H1 (cell line): ENCODE measurements around the gene THBS1. TPM values are rescaled to one million over a fixed set of nuclear protein-coding genes. Genes with fewer than 3 reads are reported as not detected.

Experiments
- CTCF ChIA-PET: fragments of 300-600 bp; sonication (Branson Sonifier 250); formaldehyde crosslinking; loops from one replicate; lab custom pipeline; 2021; ENCODE audit not compliant: partially characterized antibody; lab: Charles Lee
- POLR2A ChIA-PET: fragments of 300-600 bp; sonication (Branson Sonifier 250); formaldehyde crosslinking; loops from one replicate; lab custom pipeline; 2021; ENCODE audit warnings: inconsistent platforms; ENCODE audit not compliant: partially characterized antibody; lab: Charles Lee
- DNase-seq, 2 experiments: peaks; one replicate each; pipeline versions ENCODE4 v3.0.0 to v3.0.0-alpha.2; 2010 to 2022; ENCODE audit warnings: low spot score in 2 of 2, low read depth in 1 of 2, mixed read lengths in 1 of 2
- FAIRE-seq: peaks from 2 replicates; lab custom pipeline; 2011; peaks lifted over from hg19 to GRCh38; lab: Jason Lieb, UNC
- H2AFZ ChIP-seq: 2 replicates; pipeline ENCODE4 v1.8.1; 2012; ENCODE audit warnings: low read length, inconsistent platforms
- H2AK5ac ChIP-seq: 2 replicates; pipeline ENCODE4 v1.6.1; 2013; ENCODE audit warnings: low read depth, low read length
- H2BK120ac ChIP-seq: replicated peaks from 2 replicates; pipeline ENCODE3; 2013; ENCODE audit warnings: low read depth, low read length, inconsistent platforms
- H2BK12ac ChIP-seq: 2 replicates; pipeline ENCODE4 v1.6.1; 2013; ENCODE audit warnings: low read depth, low read length
- H2BK15ac ChIP-seq: 2 replicates; pipeline ENCODE4 v1.6.1; 2013; ENCODE audit warnings: low read length
- H2BK20ac ChIP-seq: 2 replicates; pipeline ENCODE4 v1.6.1; 2013; ENCODE audit warnings: low read length
- H2BK5ac ChIP-seq: 2 replicates; pipeline ENCODE4 v1.6.1; 2013; ENCODE audit warnings: low read depth, low read length
- H3K14ac ChIP-seq: 2 replicates; pipeline ENCODE4 v1.6.1; 2013; ENCODE audit warnings: inconsistent platforms; ENCODE audit not compliant: insufficient read length
- H3K18ac ChIP-seq: 2 replicates; pipeline ENCODE4 v1.6.1; 2013; ENCODE audit warnings: low read length; ENCODE audit errors: extremely low read depth
- H3K23ac ChIP-seq: 2 replicates; pipeline ENCODE4 v1.6.1; 2013; ENCODE audit warnings: inconsistent platforms; ENCODE audit not compliant: insufficient read length
- H3K23me2 ChIP-seq: 2 replicates; pipeline ENCODE4 v1.6.1; 2013; ENCODE audit warnings: low read depth, low read length
- H3K27ac ChIP-seq: 2 replicates; pipeline ENCODE4 v1.6.1; 2011; ENCODE audit warnings: low read depth, low read length, inconsistent platforms
- H3K27me3 ChIP-seq, 4 experiments: replicated peaks in 1 of 4; 1 replicate in 1 of 4; 2 replicates in 3 of 4; pipeline versions ENCODE4 v1.6.1 to v1.8.1; 2011 to 2013; ENCODE audit warnings: low read length in 3 of 4, mild to moderate bottlenecking in 3 of 4, inconsistent platforms in 2 of 4, mixed read lengths in 2 of 4, moderate library complexity in 1 of 4; ENCODE audit not compliant: control insufficient read depth in 3 of 4, insufficient read depth in 3 of 4; ENCODE audit errors: extremely low read depth in 1 of 4
- H3K36me3 ChIP-seq, 4 experiments: 2 replicates each; pipeline versions ENCODE4 v1.6.1 to v1.8.1; 2011 to 2013; ENCODE audit warnings: mild to moderate bottlenecking in 4 of 4, low read length in 3 of 4, moderate library complexity in 2 of 4, control low read depth in 1 of 4, inconsistent platforms in 1 of 4; ENCODE audit not compliant: insufficient read depth in 4 of 4, control insufficient read depth in 2 of 4
- H3K4ac ChIP-seq: replicated peaks from 2 replicates; pipeline ENCODE3; 2013; ENCODE audit warnings: low read length, low read depth, mixed read lengths, inconsistent platforms; ENCODE audit not compliant: insufficient read length
- H3K4me1 ChIP-seq, 4 experiments: replicated peaks in 1 of 4; 1 replicate in 1 of 4; 2 replicates in 3 of 4; pipeline versions ENCODE4 v1.6.1 to v1.8.1; 2011 to 2013; ENCODE audit warnings: low read length in 3 of 4, inconsistent platforms in 2 of 4, mixed read lengths in 1 of 4; ENCODE audit not compliant: insufficient read depth in 4 of 4, control insufficient read depth in 3 of 4
- H3K4me2 ChIP-seq, 2 experiments: 2 replicates each; pipeline versions ENCODE4 v1.6.1 to v1.8.1; 2011 to 2013; ENCODE audit warnings: low read depth in 2 of 2, low read length in 2 of 2, control low read depth in 1 of 2, inconsistent platforms in 1 of 2, mild to moderate bottlenecking in 1 of 2; ENCODE audit not compliant: insufficient read depth in 1 of 2
- H3K4me3 ChIP-seq, 4 experiments: fragments of 200-600, 300-600 bp in 1 of 4; sonication (generic), shearing (Covaris generic), sonication (Bioruptor Twin) in 1 of 4; 2 replicates each; pipeline versions ENCODE4 v1.5.1 to v1.8.1; 2011 to 2016; ENCODE audit warnings: low read length in 4 of 4, low read depth in 3 of 4, control low read depth in 2 of 4, inconsistent platforms in 2 of 4, mild to moderate bottlenecking in 2 of 4, mixed read lengths in 1 of 4, moderate library complexity in 1 of 4; ENCODE audit not compliant: insufficient read depth in 2 of 4; ENCODE audit errors: extremely low read depth in 1 of 4
- H3K56ac ChIP-seq: replicated peaks from 2 replicates; pipeline ENCODE3; 2013; ENCODE audit warnings: low read depth, mild to moderate bottlenecking, mixed read lengths, low read length, inconsistent platforms; ENCODE audit not compliant: insufficient read length
- H3K79me1 ChIP-seq: 2 replicates; pipeline ENCODE4 v1.6.1; 2013; ENCODE audit warnings: low read depth, low read length, control low read depth
- H3K79me2 ChIP-seq, 2 experiments: 2 replicates each; pipeline versions ENCODE4 v1.6.1 to v1.8.1; 2012 to 2013; ENCODE audit warnings: low read length in 2 of 2, mild to moderate bottlenecking in 2 of 2, inconsistent platforms in 1 of 2; ENCODE audit not compliant: insufficient read depth in 2 of 2, control insufficient read depth in 1 of 2
- H3K9ac ChIP-seq, 4 experiments: replicated peaks in 1 of 4; 1 replicate in 1 of 4; 2 replicates in 3 of 4; pipeline versions ENCODE4 v1.6.1 to v1.8.1; 2011 to 2013; ENCODE audit warnings: low read depth in 3 of 4, low read length in 3 of 4, control low read depth in 2 of 4, mild to moderate bottlenecking in 2 of 4, moderate library complexity in 2 of 4, inconsistent platforms in 1 of 4; ENCODE audit errors: extremely low read depth in 1 of 4
- H3K9me3 ChIP-seq, 2 experiments: 2 replicates each; pipeline versions ENCODE4 v1.6.1 to v1.8.1; 2012 to 2013; ENCODE audit warnings: mild to moderate bottlenecking in 2 of 2, moderate library complexity in 2 of 2, control low read depth in 1 of 2, inconsistent platforms in 1 of 2, low read depth in 1 of 2, low read length in 1 of 2, mixed read lengths in 1 of 2; ENCODE audit not compliant: insufficient read depth in 2 of 2
- H4K20me1 ChIP-seq, 2 experiments: replicated peaks in 1 of 2; 2 replicates each; pipeline versions ENCODE3 to v1.8.1; 2011 to 2013; ENCODE audit warnings: inconsistent platforms in 2 of 2, low read length in 2 of 2, mild to moderate bottlenecking in 1 of 2; ENCODE audit not compliant: insufficient read depth in 2 of 2, control insufficient read depth in 1 of 2
- H4K5ac ChIP-seq: 2 replicates; pipeline ENCODE4 v1.6.1; 2013; ENCODE audit warnings: low read length, low read depth, mixed read lengths, inconsistent platforms; ENCODE audit not compliant: insufficient read length
- H4K8ac ChIP-seq: 2 replicates; pipeline ENCODE4 v1.8.0; 2013; ENCODE audit warnings: mild to moderate bottlenecking, moderate library complexity, low read length, inconsistent platforms; ENCODE audit not compliant: insufficient read depth; ENCODE audit errors: extremely low read depth
- H4K91ac ChIP-seq: replicated peaks from 2 replicates; pipeline ENCODE3; 2013; ENCODE audit warnings: low read length, mixed read lengths, inconsistent platforms; ENCODE audit not compliant: insufficient read length
- BACH1 ChIP-seq: IDR thresholded peaks from 2 replicates; pipeline ENCODE4 v1.6.1; 2012; ENCODE audit warnings: low read length, improper control_type of control experiment
- HDAC2 ChIP-seq, 2 experiments: fragments of 300-600 bp in 1 of 2; sonication (generic) in 1 of 2; IDR thresholded peaks; 2 replicates each; pipeline ENCODE4 v1.6.1; 2011 to 2012; ENCODE audit warnings: low read depth in 2 of 2, low read length in 2 of 2, mild to moderate bottlenecking in 2 of 2, moderate library complexity in 2 of 2, borderline replicate concordance in 1 of 2, inconsistent platforms in 1 of 2
- POLR2A ChIP-seq, 2 experiments: IDR thresholded peaks; 1 replicate in 1 of 2; 2 replicates in 1 of 2; pipeline ENCODE4 v1.6.1; 2011; ENCODE audit warnings: low read depth in 2 of 2, low read length in 2 of 2, mild to moderate bottlenecking in 2 of 2; ENCODE audit errors: control extremely low read depth in 1 of 2
- POLR2AphosphoS5 ChIP-seq: IDR thresholded peaks from 2 replicates; pipeline ENCODE4 v1.6.1; 2011; ENCODE audit warnings: low read depth, low read length
- SIN3A ChIP-seq, 2 experiments: IDR thresholded peaks in 1 of 2; conservative IDR thresholded peaks in 1 of 2; 2 replicates each; pipeline ENCODE4 v1.6.1; 2011 to 2012; ENCODE audit warnings: low read length in 2 of 2, improper control_type of control experiment in 1 of 2, low read depth in 1 of 2, mild to moderate bottlenecking in 1 of 2
- WGBS, 2 experiments: shearing (Covaris generic) in 1 of 2; methylation state at CpG; one replicate each; pipeline versions ENCODE4 v1.1.6 to v1.1.7; 2013 to 2015; ENCODE audit warnings: low lambda C conversion rate in 2 of 2, mixed read lengths in 2 of 2, inconsistent platforms in 1 of 2, low coverage in 1 of 2, missing lambda C conversion rate in 1 of 2; ENCODE audit not compliant: insufficient replicate concordance in 2 of 2, insufficient coverage in 1 of 2, insufficient read length in 1 of 2; ENCODE audit errors: extremely low coverage in 1 of 2, missing lambda C conversion rate in 1 of 2; 5-methylcytosine and 5-hydroxymethylcytosine counted together
- polyA plus RNA-seq, 7 experiments: library from polyadenylated mRNA; depleted of rRNA in 3 of 7; stranded (reverse) in 5 of 7; unstranded in 2 of 7; fragments of >200 nt in 5 of 7; fragments of 200-250 nt in 2 of 7; gene quantifications; 1 replicate in 5 of 7; 2 replicates in 1 of 7; 4 replicates in 1 of 7; pipeline versions ENCODE4 v1.2.1 to v1.2.3, GENCODE V29; 2011 to 2013; ENCODE audit warnings: missing spikeins in 2 of 7, mixed read lengths in 2 of 7
- total RNA-seq: library from RNA; stranded (reverse); fragmentation: NEBNext Ultra II Directional; extraction: Animal tissue kit (Norgen Biotek cat#: 25700); gene quantifications from 2 replicates; pipeline ENCODE4 v1.2.1, GENCODE V29; 2021

THBS1 gene
- total and polyA plus RNA-seq, 2 of the 8 experiments (the other 6 are each of a cell fraction or from before 2014, with no cell fraction given) = 10.3 to 63.3 TPM

DNA sequence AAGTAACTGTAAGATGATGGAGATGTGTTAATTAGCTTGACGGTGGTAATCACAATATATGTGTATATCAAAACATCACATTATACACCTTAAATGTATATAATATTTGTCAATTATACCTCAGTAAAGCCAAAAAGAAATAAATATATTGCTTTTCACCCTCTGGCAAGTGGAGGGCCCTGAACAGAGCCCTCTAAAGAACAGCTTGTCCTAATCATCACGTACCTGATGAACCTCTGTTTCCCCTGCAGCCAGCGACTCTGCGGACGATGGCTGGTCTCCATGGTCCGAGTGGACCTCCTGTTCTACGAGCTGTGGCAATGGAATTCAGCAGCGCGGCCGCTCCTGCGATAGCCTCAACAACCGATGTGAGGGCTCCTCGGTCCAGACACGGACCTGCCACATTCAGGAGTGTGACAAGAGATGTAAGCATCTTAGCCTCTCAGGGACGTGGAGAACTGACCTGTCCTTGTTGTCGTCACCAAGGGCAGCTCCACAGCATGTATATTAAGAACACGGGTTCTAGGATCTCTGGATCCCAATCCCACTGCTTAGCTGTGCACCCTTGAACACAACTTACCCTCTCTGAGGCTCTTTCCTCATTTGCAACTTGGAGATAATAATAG is 6.3 kb downstream of the THBS1 start:
- H3K14ac ChIP-seq = no peak overlapping the region
- H3K79me1 ChIP-seq = 0 out of 2 replicates have a peak, but pooled peaks cover 3% of the 10 kb centered on the region
- TF ChIP-seq HDAC2 (IDR thresholded peaks at IDR 0.05; ENCODE audit: borderline replicate concordance in 1 of 2, low read depth in 2 of 2, low read length in 2 of 2) = no peak
- peak in 1 of 2 experiments; percentile 70; a peak in 2 of 3 replicates for TF ChIP-seq POLR2A (IDR thresholded peaks at IDR 0.05; ENCODE audit: control extremely low read depth in 1 of 2, low read depth in 2 of 2, low read length in 2 of 2)
- no peak for TF ChIP-seq SIN3A (conservative IDR thresholded peaks at IDR 0.05 in 1 of 2, IDR thresholded peaks at IDR 0.05 in 1 of 2; ENCODE audit: low read depth in 1 of 2, low read length in 2 of 2)
- TF ChIP-seq BACH1 = no peak
- peak; percentile 88 for TF ChIP-seq POLR2AphosphoS5
- H2BK5ac ChIP-seq = no peak overlapping the region
- no peak overlapping the region for H2BK20ac ChIP-seq
- no peak overlapping the region for H2BK120ac ChIP-seq
- H3K9ac ChIP-seq = no peak overlapping the region
- H3K18ac ChIP-seq = no peak overlapping the region
- H2BK15ac ChIP-seq = no peak overlapping the region
- no peaks in the 10 kb centered on the region; a peak in 1 of 7 replicates for H3K27me3 ChIP-seq
- H3K56ac ChIP-seq = no peak overlapping the region
- H3K4me2 ChIP-seq = no peak overlapping the region
- H3K9me3 ChIP-seq = no peaks in the 10 kb centered on the region
- peaks cover 0 to 10% of the 10 kb centered on the region in 2 experiments; a peak in 2 of 4 replicates for H3K79me2 ChIP-seq
- no peak overlapping the region for H2BK12ac ChIP-seq
- H3K4me1 ChIP-seq = peaks cover 4 to 7% (median 4%) of the 10 kb centered on the region in 4 experiments; a peak in 5 of 7 replicates
- H4K91ac ChIP-seq = no peak overlapping the region
- H3K23ac ChIP-seq = no peak overlapping the region
- no peak overlapping the region for H3K4me3 ChIP-seq
- no peak overlapping the region for H4K5ac ChIP-seq
- no peak overlapping the region for H4K8ac ChIP-seq
- ChIA-PET POLR2A (interaction anchor here (0.7 to 2.5 kb wide), 5 partner anchors 8 to 414 kb away, joined by 3 to 22 read pairs (median 6); no protein-coding TSS in a partner anchor), CTCF (interaction anchor here (1.2 to 1.8 kb wide), 4 partner anchors 12 to 415 kb away, joined by 3 to 7 read pairs (median 5); no protein-coding TSS in a partner anchor)
- no peak overlapping the region for H3K27ac ChIP-seq
- H3K23me2 ChIP-seq = no peaks in the 10 kb centered on the region
- no peak overlapping the region for H3K4ac ChIP-seq
- FAIRE-seq (no peak), DNase-seq (no peak)
- peaks cover 63 to 95% (median 85%) of the 10 kb centered on the region in 4 experiments for H3K36me3 ChIP-seq
- no peak overlapping the region for H2AFZ ChIP-seq
- H2AK5ac ChIP-seq = no peak overlapping the region
- 89% methylated on average over 17 of the region's 17 CpGs; no CpG with 5 or more reads in 1 of the 2 experiments for WGBS, 2 experiments
- peaks cover 0 to 2% of the 10 kb centered on the region in 2 experiments for H4K20me1 ChIP-seq
